DMS 273 (cell line): ENCODE data around the gene SREBF1.

Experiments
- DNase-seq: peaks from one replicate; lab custom pipeline; 2025; ENCODE audit not compliant: unreplicated experiment; lab: John Stamatoyannopoulos, UW

Gene SREBF1

DNA sequence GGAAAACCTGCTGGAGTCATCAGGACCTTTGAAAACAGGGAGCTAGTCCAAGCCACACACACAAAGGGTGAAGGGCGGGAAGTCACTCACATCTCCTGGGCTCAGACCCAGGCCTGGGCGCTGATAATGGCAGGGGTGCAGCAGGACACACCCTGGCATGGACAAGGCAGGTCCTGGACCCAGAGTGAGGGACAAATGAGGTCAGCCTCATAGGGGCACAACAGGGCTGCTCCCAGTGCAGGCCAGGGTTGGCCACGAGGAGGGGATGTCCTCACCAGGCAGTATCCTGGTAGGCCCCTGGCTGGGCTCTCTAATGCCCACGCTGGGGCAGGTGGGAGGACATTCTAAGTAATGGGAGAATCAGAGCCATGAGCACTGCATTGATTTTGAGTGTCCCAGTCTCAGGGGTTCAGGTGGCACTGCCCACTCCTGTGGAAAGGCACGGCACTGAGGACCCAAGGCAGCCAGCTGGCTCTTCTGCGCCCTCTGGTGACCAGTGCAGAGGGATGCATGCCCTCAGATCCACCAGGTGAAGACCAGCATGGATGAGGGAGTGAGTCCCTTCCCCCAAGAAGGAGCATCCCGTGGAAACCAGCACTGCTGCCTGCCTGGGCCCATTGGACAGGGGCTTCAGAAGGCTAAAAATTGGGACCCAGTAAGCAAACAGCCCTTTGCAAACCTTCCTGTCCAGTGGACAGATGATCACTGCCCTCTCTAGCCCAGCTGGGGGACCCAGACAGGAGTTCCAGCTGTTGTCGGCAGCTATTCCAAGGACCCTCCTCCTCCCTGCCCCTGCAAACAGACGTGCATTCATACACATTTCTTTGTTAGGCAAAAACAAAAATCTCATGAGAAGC lies 23.4 kb upstream of the SREBF1 start:
- peak; percentile 65 for DNase-seq

DNA sequence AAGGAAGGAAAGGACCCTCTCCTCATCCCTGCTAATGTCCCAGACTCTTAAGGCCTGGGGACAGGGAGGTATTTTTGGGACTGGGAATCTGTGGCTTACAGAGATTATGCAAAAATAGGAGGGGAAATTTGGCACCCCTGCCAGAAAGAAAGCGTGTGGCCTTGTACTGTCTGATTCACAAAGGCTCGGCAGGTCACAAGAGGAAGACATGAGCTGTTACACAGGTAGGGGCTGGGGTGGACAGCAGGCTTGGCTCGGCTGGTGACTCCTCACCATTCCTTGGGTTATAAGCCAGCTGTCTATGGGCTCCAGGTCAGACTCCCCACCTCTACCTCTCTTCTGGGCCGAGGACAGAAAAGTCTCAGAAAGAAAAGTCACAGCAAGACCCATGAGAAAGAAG lies 20.7 kb upstream of the SREBF1 start:
- DNase-seq: no peak

- DNase-seq: no peak
These were observed 19.6 kb upstream of the SREBF1 start for GRCh38 chr17:17856386-17856785.

DNA sequence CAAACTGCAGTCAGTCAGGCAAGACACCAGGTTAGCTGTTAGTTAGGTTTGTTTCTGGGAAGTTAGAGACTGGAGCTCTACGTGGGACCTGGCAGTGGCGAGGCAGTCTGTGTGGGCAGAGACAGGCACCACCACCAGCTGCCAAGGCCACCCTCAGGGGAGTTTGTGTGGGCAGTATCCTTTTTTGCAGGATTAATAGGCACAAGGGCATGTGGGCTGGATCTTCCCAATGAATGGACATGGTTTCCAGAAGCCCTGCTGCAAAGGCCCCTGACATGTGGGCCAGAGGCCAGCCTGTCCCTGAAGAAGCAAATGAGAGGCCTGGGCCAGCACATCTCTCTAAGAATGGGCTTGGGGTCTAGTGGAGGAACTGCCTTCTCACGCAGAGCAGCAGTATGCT lies 19.2 kb upstream of the SREBF1 start:
- DNase-seq: peak; percentile 49

DNA sequence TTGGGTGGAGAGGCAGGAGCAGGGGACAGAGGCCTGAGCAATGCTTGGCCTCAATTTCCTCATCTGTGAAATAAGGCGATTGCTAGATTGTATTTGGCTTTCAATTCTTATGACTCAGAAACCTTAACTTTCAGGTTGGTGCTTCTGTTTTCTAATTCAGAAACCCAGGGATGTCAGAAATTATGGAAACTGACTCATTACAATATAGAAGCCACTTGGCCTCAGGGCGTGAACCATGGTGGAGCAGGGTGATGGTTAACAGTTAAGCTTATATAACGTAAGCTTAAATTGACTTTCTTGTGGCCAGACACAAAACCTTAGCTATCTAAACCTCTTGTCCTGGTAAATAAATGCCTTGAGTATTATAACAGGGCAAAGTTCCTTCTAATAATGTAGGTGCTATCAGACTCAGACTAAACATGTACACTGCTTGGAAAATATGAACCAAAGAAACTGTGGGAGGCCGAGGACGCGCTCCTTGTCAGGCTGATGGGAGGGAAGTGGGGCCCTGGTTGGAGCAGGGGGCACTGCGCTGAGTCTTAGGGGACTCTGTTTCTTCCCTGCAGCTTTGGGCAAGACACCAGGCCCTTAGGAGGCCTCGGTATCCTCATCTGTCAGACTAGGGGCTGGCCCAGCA lies 17.1 kb upstream of the SREBF1 start:
- DNase-seq: no peak

DNA sequence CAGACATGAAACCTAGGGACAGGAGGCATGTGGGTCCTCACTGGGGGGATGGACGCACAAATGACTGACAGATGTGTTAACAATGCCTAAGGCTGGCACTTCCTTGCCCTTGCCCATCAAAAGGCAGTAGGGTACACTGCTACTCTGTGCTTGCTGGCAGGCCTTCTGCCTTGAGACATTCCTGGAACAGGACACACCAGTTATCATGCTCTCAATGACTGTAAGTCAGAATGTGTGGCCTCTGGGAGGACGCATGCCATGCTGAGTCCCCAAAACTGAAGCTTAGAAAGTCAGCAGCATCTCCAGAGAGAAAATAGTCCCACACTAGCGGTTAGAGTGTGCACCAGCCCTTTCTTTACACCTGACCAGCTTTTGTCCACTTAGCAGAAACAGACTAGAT lies 16.1 kb upstream of the SREBF1 start:
- no peak for DNase-seq

DNA sequence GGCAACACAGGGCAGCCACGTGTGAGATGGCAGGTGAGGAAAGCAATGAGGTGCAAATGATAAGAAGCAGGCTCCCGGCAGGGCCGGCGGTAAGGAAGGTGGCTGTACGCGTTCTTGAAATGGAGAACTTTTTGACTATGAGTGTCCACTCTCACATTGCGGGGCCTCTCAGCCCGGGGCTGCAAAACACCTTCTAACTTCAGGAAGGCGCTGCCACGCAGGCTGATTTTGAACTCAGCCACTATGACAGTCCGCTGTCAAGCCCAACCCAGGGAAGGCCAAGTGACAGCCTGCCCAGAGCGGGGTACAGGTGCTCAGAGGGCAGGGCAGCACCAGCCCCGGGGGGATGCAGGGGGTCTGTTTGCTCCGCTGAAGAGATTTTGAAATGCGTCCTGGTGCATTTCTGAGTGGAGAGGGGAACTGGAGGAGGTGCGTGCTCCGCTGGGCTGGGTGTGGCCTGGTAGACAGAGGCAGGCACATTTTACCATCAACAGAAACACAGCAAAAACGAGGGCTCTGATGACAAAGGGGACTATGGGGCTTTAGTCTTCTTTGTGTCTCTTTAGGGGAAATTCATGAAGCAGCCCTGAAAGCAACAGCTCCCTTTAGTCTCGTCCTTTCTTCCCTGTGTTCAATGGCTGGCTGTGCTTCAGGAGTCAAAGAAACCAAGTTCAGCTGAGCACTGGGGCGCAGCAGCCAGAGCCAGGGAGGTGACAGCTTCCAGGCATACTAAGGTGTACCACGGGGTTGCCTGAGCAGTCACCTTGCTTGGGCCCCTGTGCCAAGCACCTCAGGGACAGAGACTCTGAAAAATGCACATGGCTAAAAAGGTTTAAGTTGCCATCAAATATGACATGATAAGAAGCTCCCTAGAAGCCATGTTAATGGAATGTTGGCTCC lies 14.6 kb upstream of the SREBF1 start:
- DNase-seq: no peak

- DNase-seq: peak; percentile 53
These were observed 13.1 kb upstream of the SREBF1 start for GRCh38 chr17:17849845-17850373.

DNA sequence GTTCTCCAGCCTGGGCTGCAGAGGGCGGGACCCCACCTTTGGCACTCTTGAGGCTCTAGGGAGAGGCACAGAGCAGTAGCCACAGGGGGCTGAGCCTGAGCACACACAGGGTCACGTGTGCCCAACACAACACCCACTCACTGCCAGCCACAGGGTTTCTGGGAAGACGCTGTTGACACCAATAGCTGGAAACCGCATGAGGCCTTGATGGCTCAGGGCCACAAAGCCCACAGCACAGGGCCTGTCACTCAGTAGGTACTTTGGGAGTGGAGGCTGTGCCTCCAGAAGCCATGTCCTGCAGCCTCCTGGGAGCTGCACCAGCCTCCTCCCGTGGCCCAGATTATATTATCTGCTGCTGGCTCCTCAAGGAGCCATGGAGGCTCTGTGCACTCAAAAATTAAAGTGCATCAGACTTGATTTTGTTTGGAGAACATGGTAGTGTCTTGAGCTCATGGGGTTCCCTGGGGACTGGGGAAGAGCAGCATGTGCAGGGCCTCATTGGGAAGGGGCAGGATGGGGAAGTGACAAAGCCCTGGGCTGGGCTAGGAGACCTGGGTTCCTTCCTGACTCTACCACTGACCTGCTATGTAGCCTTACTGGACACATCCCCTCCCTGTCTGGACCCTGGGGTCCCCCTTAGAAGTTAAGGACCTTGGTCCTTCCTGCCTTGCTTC lies 12.5 kb upstream of the SREBF1 start:
- peak; percentile 50 for DNase-seq

DNA sequence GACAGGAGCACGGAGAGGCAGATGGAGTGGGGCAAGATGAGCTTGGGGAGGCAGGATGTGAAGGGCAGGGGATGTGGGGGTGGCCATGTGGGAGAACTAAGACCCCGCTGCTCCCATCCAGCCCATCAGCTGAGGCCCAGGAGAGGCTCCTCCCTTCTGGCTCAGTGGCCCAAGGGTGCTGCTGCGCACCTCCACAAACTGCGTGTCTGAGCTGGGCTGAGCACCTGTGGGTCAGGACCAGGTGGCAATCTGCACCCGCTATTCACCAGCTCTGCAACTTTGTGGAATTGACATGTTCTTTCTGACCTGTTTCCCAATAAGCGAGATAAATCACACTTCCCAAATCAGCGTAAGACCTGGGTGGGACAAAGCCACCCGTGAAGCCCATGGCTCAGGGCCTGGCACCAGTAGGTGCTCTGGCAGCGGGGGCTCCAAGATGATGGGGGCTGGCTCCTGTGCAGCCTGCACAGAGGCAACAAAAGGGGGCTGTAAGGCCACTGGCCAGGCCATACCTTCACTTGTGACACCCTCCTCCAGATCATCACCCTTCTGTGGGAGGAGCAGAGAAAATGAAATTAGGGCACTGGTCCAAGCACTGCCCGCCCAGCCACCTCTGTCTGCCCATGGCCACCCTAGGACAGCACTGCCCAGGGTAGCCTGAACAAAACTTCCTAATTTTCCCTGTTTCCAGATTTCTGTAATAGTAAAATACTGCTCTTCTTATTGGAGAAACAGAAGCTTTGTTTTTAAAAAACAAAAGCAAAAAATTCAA lies 11.7 kb upstream of the SREBF1 start:
- no peak for DNase-seq

DNA sequence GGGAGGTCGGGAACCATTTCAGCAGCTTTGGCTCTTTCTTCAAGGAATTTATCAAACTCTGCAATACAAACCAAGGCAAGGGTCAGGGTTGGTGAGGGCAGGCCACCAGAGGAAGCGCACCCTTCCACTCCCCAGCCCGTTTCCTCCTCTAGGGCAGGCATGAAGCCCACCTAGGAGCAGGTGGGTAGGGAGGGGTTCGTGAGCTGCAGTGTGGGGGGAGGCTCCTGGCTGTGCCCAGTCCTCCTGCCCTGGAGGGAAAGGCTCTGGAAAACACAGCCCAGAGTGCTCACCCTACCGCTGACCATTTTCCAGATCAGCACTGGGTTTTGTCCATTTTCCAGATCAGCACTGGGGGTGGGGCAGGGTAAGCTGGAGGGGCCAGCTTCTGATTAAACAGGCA lies 10.9 kb upstream of the SREBF1 start:
- no peak for DNase-seq

DNA sequence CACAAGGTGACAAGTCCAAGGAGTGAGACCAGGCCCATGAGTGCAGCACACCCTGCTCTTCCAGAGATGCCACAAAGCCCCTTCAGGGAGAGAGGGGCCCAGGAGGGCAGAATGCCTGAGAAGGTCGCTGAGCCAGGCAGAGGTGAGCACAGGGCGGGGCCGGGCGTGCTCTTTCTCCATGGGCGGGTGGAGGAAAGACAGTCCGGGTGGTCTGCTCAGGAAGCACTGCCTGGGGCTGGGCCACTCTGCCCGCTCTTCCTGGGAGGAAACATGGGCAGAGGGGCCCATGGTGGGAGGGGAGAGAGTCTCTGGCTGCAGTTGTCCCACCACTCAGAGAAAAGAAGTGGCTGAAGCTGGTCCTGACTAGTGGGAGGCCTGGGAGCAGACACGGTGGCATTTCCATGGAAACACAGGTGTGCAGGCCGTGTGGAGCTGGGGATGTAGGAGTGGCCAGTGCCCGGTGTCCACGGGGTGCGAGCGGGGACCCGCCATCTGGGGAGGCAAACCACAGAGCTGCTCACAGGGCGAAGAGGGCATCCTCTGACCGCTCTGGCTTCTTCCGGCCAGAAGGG lies 10.4 kb upstream of the SREBF1 start:
- DNase-seq: no peak

DNA sequence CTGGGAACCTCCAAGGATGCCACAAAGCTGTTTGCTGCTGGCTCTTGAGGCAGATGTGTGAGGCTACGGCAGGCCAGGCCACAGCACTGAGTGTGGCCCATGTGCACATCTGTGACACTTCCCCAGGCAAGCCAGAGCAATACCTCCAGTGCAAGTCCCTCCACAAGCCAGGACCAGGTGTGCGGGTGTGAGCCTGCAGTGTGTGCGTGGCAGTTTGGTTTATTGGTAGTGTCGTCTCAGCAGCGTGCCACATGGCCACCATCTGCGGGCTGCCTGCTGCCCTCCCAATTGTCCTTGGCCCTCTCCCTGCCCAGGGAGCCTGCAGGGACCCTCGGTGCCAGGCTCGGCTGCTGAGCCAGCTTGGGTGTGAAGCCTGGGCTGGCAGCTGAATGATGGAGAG lies 9.9 kb upstream of the SREBF1 start:
- DNase-seq: no peak

GRCh38 chr17:17846003-17846402 lies 9.2 kb upstream of the SREBF1 start:
- DNase-seq: no peak

DNA sequence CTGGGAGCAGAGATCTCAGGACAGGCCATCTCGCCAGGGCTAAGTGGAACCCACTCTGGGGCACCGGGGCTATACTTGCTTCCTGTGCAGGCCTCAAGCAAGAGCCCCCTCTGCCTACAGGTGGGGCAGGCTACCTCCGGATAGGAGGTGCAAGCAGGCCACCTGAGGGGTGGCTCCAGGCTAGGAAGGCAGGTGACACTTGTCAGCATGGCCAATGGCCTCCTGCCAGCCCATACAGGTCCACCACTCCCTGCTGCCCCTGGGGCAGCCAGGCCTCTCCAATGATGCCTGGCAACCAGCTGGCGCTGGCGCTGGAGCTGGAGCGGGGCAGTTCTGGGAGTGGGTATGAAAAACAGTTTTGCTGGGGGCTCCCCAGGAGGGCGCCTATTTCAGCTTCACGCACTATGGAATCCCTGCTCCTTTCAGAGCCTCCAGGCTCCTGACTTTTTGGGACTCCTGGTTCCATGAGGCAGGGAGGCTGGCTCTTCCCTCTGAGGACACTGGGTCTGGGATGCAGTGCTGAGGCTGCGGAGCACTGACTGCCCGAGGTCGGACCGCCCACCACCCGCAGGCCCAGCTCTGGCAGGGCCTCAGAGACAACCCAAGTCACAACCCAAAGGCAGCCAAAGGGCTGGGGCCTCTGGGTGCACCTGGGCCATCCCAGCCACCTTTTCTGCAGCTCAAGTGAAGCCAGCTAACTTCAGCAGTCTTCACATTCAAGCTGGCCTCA lies 8.4 kb upstream of the SREBF1 start:
- DNase-seq: no peak

DNA sequence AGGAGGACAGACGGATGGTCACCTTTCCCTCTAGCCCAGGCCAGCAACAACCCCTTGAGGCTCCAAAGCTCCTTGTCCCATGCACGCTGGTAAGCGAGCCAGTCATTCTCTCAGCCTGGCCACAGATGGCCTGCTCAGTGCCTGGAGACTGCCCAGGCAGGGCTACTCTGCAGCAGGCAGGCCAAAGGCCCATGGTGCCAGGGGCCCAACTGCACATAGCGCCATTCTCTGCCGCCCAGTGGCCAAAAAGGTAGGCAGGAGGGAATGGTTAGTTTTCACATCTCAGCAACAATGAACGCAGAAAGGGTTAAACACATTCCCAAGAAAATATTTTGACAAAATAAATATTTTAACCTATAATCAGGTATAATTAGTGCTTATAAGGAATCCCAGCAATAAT lies 7.7 kb upstream of the SREBF1 start:
- no peak for DNase-seq

- DNase-seq: peak; percentile 22
These were observed 7.3 kb upstream of the SREBF1 start for GRCh38 chr17:17844079-17844478.

- DNase-seq: no peak
These were observed 6.3 kb upstream of the SREBF1 start for GRCh38 chr17:17843096-17843495.
